ENCODE results near the gene RASAL3. TPM values are rescaled to one million over a fixed set of nuclear protein-coding genes. Genes with fewer than 3 reads are reported as not detected.

The RASAL3 gene
- total and polyA plus RNA-seq, 2 of the 8 experiments (the other 6 are each of a cell fraction or from before 2014, with no cell fraction given) = 0.19 to 0.63 TPM

DNA sequence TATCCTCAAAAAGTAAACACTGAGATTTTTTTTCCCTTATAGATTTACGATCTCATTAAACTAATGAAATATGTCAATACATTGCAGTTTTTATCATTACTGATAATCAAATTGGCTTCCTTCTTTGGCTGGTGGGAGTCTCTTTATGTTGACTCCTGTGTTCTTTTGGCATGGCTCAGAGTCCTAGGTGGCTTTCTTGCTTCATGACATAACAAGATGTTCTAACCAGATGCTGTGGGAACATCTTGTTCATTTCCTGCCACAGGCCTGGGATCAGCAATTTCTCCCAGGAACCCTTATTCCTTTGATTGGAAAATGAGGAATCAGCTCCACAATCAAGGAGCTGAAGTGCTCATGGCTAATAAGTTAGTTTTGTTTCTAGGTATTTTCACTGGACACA is 30.8 kb upstream of the RASAL3 start (continued):
- TF ChIP-seq CHD7 (IDR thresholded peaks at IDR 0.05; ENCODE audit: insufficient replicate concordance, low read length) = no peak
- no peak for TF ChIP-seq BCL11A (IDR thresholded peaks at IDR 0.05; ENCODE audit: low read depth in 2 of 2, low read length in 2 of 2)
- no peak for TF ChIP-seq JUN (IDR thresholded peaks at IDR 0.05; ENCODE audit: low read depth, low read length)
- TF ChIP-seq SIX5 (IDR thresholded peaks at IDR 0.05; ENCODE audit: low read depth, low read length) = no peak
- TF ChIP-seq EGR1 (IDR thresholded peaks at IDR 0.05; ENCODE audit: borderline replicate concordance, low read depth, low read length) = no peak

Data from H1 (cell line).